Astrocyte (in vitro differentiated cells and primary cell): Measurements from ENCODE around the gene PSEN2. TPM values are rescaled to one million over a fixed set of nuclear protein-coding genes. Genes with fewer than 3 reads are reported as not detected.

Experiments
- DNase-seq: peaks from one replicate; pipeline ENCODE4 v3.0.0-alpha.2; 2010; ENCODE audit warnings: low read depth
- FAIRE-seq: peaks from 2 replicates; lab custom pipeline; 2011; peaks lifted over from hg19 to GRCh38; lab: Jason Lieb, UNC
- H2AFZ ChIP-seq: 2 replicates; pipeline ENCODE4 v1.6.0; 2012; ENCODE audit warnings: low read depth, low read length, inconsistent platforms
- H3K27ac ChIP-seq: 2 replicates; pipeline ENCODE4 v1.5.1; 2011; ENCODE audit warnings: low read depth, low read length, inconsistent platforms
- H3K27me3 ChIP-seq: 2 replicates; pipeline ENCODE4 v1.6.0; 2011; ENCODE audit warnings: low read length, inconsistent platforms; ENCODE audit not compliant: insufficient read depth
- H3K36me3 ChIP-seq: 2 replicates; pipeline ENCODE4 v1.5.1; 2011; ENCODE audit warnings: low read length, inconsistent platforms; ENCODE audit not compliant: insufficient read depth
- H3K4me1 ChIP-seq: 2 replicates; pipeline ENCODE4 v1.5.1; 2011; ENCODE audit warnings: low read length, inconsistent platforms; ENCODE audit not compliant: insufficient read depth
- H3K4me2 ChIP-seq: 2 replicates; pipeline ENCODE4 v1.6.0; 2012; ENCODE audit warnings: low read length, inconsistent platforms
- H3K4me3 ChIP-seq: 2 replicates; pipeline ENCODE4 v1.5.1; 2011; ENCODE audit warnings: low read depth, mild to moderate bottlenecking, low read length, inconsistent platforms; ENCODE audit not compliant: insufficient read depth
- H3K79me2 ChIP-seq: 2 replicates; pipeline ENCODE4 v1.6.0; 2012; ENCODE audit warnings: mild to moderate bottlenecking, low read length, inconsistent platforms; ENCODE audit not compliant: insufficient read depth
- H3K9ac ChIP-seq: 2 replicates; pipeline ENCODE4 v1.6.0; 2012; ENCODE audit warnings: mild to moderate bottlenecking, low read length, inconsistent platforms
- H3K9me3 ChIP-seq: 2 replicates; pipeline ENCODE4 v1.5.1; 2012; ENCODE audit warnings: low read depth, mild to moderate bottlenecking, low read length, inconsistent platforms; ENCODE audit not compliant: insufficient read depth
- H4K20me1 ChIP-seq: 2 replicates; pipeline ENCODE4 v1.6.0; 2012; ENCODE audit warnings: low read length, inconsistent platforms; ENCODE audit not compliant: insufficient read depth
- H3K27ac Mint-ChIP-seq: one replicate; pipeline ENCODE4 v1.8.0; 2021; ENCODE audit warnings: mild to moderate bottlenecking, mixed read lengths; ENCODE audit not compliant: unreplicated experiment
- H3K27me3 Mint-ChIP-seq: one replicate; pipeline ENCODE4 v1.8.0; 2021; ENCODE audit warnings: low read depth, mixed read lengths; ENCODE audit not compliant: unreplicated experiment
- H3K36me3 Mint-ChIP-seq: one replicate; pipeline ENCODE4 v1.8.0; 2021; ENCODE audit warnings: low read depth, mixed read lengths; ENCODE audit not compliant: unreplicated experiment
- H3K4me1 Mint-ChIP-seq: one replicate; pipeline ENCODE4 v1.8.0; 2021; ENCODE audit warnings: low read depth, mixed read lengths; ENCODE audit not compliant: unreplicated experiment
- H3K4me3 Mint-ChIP-seq: one replicate; pipeline ENCODE4 v1.8.0; 2021; ENCODE audit warnings: mild to moderate bottlenecking, moderate library complexity, mixed read lengths; ENCODE audit not compliant: unreplicated experiment
- H3K9me3 Mint-ChIP-seq: one replicate; pipeline ENCODE4 v1.8.0; 2021; ENCODE audit warnings: mild to moderate bottlenecking, mixed read lengths; ENCODE audit not compliant: unreplicated experiment
- EZH2 ChIP-seq: IDR thresholded peaks from 2 replicates; pipeline ENCODE4 v1.6.1; 2012; ENCODE audit warnings: mild to moderate bottlenecking, low read length, inconsistent platforms; ENCODE audit not compliant: insufficient read depth
- total RNA-seq: library from RNA; stranded (reverse); gene quantifications from 2 replicates; pipeline ENCODE4 v1.2.1, GENCODE V29; 2021
- TF ChIP-seq, protein P1 (sequence below): IDR thresholded peaks from 2 replicates; pipeline ENCODE4 v1.5.1; 2011; ENCODE audit warnings: low read depth, mild to moderate bottlenecking, inconsistent platforms, low read length, moderate library complexity; ENCODE audit not compliant: insufficient read depth

Gene PSEN2
- total RNA-seq, 1 donor from 2014 or later, result 12.4 TPM

- Mint-ChIP-seq H3K27ac (no peak overlapping the region), H3K4me1 (peaks cover 11% of the 10 kb centered on the region), H3K4me3 (no peak overlapping the region), H3K9me3 (peaks cover 4% of the 10 kb centered on the region), H3K36me3 (peaks cover 4% of the 10 kb centered on the region), H3K27me3 (peaks cover 2% of the 10 kb centered on the region)
- H3K4me2 ChIP-seq, result no peak overlapping the region
- no peaks in the 10 kb centered on the region for H3K9me3 ChIP-seq
- H3K36me3 ChIP-seq, result no peaks in the 10 kb centered on the region
- peaks cover 7% of the 10 kb centered on the region for H3K27me3 ChIP-seq
- H3K79me2 ChIP-seq, result no peaks in the 10 kb centered on the region
- FAIRE-seq (no peak), DNase-seq (no peak)
- no peak overlapping the region for H3K4me3 ChIP-seq
- TF ChIP-seq EZH2, result no peak
- TF ChIP-seq, protein P1, sequence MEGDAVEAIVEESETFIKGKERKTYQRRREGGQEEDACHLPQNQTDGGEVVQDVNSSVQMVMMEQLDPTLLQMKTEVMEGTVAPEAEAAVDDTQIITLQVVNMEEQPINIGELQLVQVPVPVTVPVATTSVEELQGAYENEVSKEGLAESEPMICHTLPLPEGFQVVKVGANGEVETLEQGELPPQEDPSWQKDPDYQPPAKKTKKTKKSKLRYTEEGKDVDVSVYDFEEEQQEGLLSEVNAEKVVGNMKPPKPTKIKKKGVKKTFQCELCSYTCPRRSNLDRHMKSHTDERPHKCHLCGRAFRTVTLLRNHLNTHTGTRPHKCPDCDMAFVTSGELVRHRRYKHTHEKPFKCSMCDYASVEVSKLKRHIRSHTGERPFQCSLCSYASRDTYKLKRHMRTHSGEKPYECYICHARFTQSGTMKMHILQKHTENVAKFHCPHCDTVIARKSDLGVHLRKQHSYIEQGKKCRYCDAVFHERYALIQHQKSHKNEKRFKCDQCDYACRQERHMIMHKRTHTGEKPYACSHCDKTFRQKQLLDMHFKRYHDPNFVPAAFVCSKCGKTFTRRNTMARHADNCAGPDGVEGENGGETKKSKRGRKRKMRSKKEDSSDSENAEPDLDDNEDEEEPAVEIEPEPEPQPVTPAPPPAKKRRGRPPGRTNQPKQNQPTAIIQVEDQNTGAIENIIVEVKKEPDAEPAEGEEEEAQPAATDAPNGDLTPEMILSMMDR, result no peak
- peaks cover 12% of the 10 kb centered on the region for H3K4me1 ChIP-seq
- no peak overlapping the region for H2AFZ ChIP-seq
- H3K9ac ChIP-seq, result no peak overlapping the region
- H3K27ac ChIP-seq, result no peak overlapping the region
- H4K20me1 ChIP-seq, result no peaks in the 10 kb centered on the region
Observed at GRCh38 chr1:226865590-226865989, 4.8 kb upstream of the PSEN2 start.

- H3K4me3 Mint-ChIP-seq, result no peak overlapping the region
- H3K79me2 ChIP-seq, result no peaks in the 10 kb centered on the region
- DNase-seq (no peak), FAIRE-seq (no peak)
- H3K27ac ChIP-seq, result no peak overlapping the region
- no peaks in the 10 kb centered on the region for H3K9me3 ChIP-seq
- peaks cover 2% of the 10 kb centered on the region for H3K27me3 Mint-ChIP-seq
- H2AFZ ChIP-seq, result no peak overlapping the region
- H3K4me1 Mint-ChIP-seq, result peaks cover 14% of the 10 kb centered on the region
- H3K36me3 Mint-ChIP-seq, result peaks cover 4% of the 10 kb centered on the region
- peaks cover 4% of the 10 kb centered on the region for H3K9me3 Mint-ChIP-seq
- no peak for TF ChIP-seq EZH2
- TF ChIP-seq, protein P1, result no peak
- H3K27ac Mint-ChIP-seq, result no peak overlapping the region
- no peaks in the 10 kb centered on the region for H4K20me1 ChIP-seq
- no peaks in the 10 kb centered on the region for H3K36me3 ChIP-seq
- H3K4me2 ChIP-seq, result no peak overlapping the region
- H3K4me1 ChIP-seq, result peaks cover 19% of the 10 kb centered on the region
- H3K27me3 ChIP-seq, result peaks cover 7% of the 10 kb centered on the region
- no peak overlapping the region for H3K4me3 ChIP-seq
- no peak overlapping the region for H3K9ac ChIP-seq
Observed at GRCh38 chr1:226867461-226868054, 2.9 kb upstream of the PSEN2 start.

GRCh38 chr1:226868726-226869125 is 1.7 kb upstream of the PSEN2 start:
- DNase-seq (no peak), FAIRE-seq (no peak)
- H3K27ac ChIP-seq, result no peak overlapping the region
- peaks cover 7% of the 10 kb centered on the region for H3K27me3 ChIP-seq
- peaks cover 2% of the 10 kb centered on the region for H3K27me3 Mint-ChIP-seq
- peaks cover 14% of the 10 kb centered on the region for H3K4me1 ChIP-seq
- peaks cover 4% of the 10 kb centered on the region for H3K9me3 Mint-ChIP-seq
- no peak overlapping the region for H3K4me2 ChIP-seq
- H3K4me3 ChIP-seq, result no peak overlapping the region
- no peaks in the 10 kb centered on the region for H4K20me1 ChIP-seq
- H3K9me3 ChIP-seq, result no peaks in the 10 kb centered on the region
- no peak overlapping the region for H3K27ac Mint-ChIP-seq
- H3K36me3 ChIP-seq, result no peaks in the 10 kb centered on the region
- H3K4me1 Mint-ChIP-seq, result peaks cover 5% of the 10 kb centered on the region
- H3K9ac ChIP-seq, result no peak overlapping the region
- peaks cover 4% of the 10 kb centered on the region for H3K36me3 Mint-ChIP-seq
- H3K79me2 ChIP-seq, result no peaks in the 10 kb centered on the region
- TF ChIP-seq, protein P1, result no peak
- TF ChIP-seq EZH2, result no peak
- no peak overlapping the region for H2AFZ ChIP-seq
- H3K4me3 Mint-ChIP-seq, result no peak overlapping the region
